A673 (cell line): ENCODE measurements around the gene SLFN11.

ENCODE experiments used
- EZH2 ChIP-seq: fragments of 200-600 bp; sonication (generic); IDR thresholded peaks from 2 replicates; pipeline ENCODE4 v1.6.1; 2017; ENCODE audit warnings: borderline replicate concordance, low read depth, mild to moderate bottlenecking, mixed read lengths, antibody characterized with exemption, low read length; ENCODE audit not compliant: poor library complexity, severe bottlenecking
- TF ChIP-seq, protein P1 (sequence below): fragments of 300-800, 200-600 bp; sonication (generic); conservative IDR thresholded peaks from 2 replicates; pipeline ENCODE4 v1.5.1; 2017; ENCODE audit warnings: low read depth, mild to moderate bottlenecking, antibody characterized with exemption, low read length, moderate library complexity, mixed read lengths

DNA sequence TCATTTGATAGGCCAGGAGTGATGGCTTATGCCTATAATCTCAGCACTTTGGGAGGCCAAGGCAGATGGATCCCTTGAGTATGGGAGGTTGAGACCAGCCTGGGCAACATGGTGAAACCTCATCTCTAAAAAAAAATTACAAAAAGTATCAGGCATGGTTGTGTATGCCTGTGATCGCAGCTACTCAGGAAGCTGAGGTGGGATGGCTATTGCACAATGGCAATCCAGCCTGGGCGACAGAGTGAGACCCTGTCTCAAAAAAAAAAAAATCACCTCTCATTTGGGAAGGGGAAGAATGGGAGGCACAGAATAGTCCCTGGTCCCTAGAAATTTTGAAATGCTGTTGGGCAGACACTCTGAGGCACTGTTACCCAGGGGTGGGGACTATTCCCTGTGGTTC is 35.2 kb downstream of the SLFN11 start:
- TF ChIP-seq, protein P1, sequence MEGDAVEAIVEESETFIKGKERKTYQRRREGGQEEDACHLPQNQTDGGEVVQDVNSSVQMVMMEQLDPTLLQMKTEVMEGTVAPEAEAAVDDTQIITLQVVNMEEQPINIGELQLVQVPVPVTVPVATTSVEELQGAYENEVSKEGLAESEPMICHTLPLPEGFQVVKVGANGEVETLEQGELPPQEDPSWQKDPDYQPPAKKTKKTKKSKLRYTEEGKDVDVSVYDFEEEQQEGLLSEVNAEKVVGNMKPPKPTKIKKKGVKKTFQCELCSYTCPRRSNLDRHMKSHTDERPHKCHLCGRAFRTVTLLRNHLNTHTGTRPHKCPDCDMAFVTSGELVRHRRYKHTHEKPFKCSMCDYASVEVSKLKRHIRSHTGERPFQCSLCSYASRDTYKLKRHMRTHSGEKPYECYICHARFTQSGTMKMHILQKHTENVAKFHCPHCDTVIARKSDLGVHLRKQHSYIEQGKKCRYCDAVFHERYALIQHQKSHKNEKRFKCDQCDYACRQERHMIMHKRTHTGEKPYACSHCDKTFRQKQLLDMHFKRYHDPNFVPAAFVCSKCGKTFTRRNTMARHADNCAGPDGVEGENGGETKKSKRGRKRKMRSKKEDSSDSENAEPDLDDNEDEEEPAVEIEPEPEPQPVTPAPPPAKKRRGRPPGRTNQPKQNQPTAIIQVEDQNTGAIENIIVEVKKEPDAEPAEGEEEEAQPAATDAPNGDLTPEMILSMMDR, result no peak
- no peak for TF ChIP-seq EZH2
